Stimulated activated CD4-positive, alpha-beta T cell treated with anti-CD3 and anti-CD28 coated beads, Interleukin-4, amount 100 ng/mL, for 24 hours (primary cell): ENCODE measurements around the gene ZMYND10.
A peak's percentile ranks its signal among the peaks of the same experiment; 100 is the strongest.
"Not testable (repeated sequence)": the region's sequence is repeated elsewhere in the genome, so short reads cannot be mapped to it uniquely, and the experiment has no call there.

ENCODE experiments used
- DNase-seq: peaks from one replicate; pipeline ENCODE4 v3.0.0-alpha.2; 2020

Gene ZMYND10

DNA sequence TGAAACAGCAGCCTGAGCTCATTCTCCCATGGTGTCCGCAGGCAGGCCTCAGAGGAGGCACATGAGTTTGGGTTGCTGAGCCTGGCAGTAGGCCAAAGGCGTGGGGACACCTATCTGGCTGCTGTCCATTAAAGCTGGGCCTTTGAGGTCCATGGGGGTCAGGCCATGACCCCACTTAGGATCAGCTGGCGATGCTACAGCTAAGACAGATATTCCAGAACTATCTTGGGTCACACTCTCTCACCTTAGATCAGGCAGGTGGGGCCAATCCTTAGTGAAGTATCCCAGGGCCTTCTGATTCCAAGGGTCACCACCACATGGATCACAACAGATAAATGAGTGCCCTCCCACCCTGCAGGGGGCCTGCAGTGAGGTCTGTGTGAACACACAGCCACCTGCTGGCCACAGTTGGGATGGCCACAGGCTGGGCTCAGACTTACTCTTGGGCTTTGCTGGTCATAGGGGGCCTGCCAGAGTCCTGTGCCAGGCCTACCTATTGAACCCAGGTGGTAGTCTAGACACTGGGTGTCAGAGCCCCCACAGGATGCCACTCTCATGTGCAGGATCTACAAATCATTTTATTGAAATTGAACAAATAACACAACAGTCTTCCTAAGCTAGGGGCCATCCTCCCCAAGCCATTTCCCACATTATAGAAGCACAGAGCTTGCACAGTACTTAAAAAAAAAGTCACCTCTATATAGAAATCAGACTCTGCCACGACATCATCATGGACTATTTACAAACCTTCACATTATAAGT, 21.0 kb downstream of the ZMYND10 start:
- peak; percentile 70 for DNase-seq

DNA sequence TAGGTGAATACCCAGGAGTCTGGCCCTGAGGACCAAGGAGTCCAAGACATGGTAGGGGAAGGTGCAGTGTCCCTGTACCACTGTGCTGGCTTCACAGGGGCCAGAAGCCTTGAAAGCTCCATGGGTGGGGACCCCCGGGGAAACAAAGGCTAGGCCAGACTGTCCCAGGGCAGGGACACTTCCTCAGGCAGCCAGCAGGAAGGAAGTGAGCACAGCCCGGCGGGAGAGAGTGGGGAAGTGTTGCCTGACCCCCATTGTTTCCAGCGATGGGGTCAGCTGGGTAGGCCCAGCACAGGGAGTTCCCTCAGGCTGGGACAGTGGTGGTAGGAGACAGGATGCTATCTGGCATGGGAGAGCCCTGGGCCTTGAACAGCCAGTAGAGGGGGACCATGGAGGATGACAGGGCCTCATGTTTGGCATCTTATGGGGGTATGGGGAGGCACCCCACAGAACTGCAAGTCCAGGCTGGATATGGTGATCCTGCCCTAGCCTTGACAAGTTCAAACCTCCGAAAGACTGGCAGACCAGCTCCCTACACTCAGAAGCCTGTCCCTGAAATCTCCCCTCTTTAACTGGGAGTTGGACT, 21.8 kb downstream of the ZMYND10 start:
- DNase-seq, result no peak

DNA sequence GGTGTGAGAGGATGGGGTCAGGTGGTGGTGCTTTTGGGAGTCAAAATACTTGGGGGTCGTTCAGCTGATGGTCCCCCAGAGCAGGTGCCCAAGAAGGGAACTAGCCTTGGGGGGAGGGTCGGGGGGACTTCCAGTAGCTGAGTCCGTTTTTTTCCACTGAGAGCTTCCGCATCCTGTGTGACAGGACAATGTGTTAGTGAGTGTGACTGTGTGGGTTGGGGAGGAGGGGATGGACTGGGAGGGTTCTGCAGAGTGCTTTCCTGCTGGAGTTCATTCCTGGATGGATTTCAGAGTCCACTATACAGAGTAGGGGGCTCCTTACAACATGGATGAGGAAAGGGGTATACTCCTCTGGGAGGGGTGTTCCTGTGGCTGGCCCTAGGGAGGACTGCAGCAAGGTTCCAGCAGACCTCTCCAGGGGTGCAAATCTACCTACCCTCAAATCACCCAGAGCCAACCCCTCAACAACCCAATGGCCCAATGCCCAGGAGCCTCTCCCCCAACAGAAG, 22.4 kb downstream of the ZMYND10 start:
- no peak for DNase-seq

DNA sequence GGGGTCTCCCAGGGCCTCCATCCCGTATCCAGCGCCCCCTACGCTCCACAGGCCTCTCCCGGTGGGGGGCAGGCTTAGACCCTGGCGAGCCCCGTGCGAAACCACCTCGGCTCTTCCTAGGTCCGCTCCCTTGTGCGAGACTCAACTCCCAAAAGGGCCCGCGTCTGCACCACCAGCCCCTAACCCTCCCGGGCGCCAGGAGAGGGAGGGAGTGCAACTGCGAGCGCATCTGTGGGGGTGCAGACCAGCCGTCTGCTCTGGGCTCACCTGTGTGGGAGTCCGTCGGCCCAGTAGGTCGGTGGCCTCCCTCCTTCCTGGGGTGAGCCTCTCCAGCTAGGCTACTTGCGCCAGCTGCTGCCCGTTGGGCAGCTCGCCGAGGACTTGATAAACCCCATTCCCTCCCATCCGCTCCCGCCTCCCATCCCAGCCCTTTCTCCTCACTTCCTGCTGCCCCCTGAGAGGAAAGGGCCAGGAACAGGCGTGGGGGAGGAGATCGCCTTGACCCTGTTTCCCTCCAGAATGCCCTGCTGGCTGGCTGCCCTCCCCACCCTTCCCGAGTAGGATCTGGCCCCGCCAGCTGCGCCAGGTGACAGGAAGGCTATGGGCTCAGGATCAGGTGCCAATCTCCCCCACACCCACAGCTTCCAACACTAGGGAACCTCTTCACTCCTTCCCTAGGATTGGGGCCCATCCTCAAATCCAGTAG, 23.0 kb downstream of the ZMYND10 start, which contains the start of gene HYAL2:
Gene HYAL2 (minus strand): TSS at position 360 of the 706 bp plus-strand sequence. CDS start 2,256 bp downstream, outside the sequence.
- no peak for DNase-seq

DNA sequence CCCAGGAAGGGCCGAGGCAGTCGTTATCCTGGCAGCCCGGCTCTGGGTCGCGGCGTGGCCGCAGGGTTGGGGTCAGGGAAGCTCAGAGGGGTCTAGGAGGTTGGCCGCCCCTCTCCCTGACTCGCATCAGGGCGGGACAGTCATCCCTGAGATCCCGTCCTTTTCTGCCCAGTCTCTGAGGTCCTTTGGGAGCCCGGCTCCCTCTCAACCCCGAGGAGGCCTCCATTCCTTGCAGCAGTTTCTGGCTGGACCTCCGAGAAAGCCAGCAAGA, 23.5 kb downstream of the ZMYND10 start:
- DNase-seq, result no peak

DNA sequence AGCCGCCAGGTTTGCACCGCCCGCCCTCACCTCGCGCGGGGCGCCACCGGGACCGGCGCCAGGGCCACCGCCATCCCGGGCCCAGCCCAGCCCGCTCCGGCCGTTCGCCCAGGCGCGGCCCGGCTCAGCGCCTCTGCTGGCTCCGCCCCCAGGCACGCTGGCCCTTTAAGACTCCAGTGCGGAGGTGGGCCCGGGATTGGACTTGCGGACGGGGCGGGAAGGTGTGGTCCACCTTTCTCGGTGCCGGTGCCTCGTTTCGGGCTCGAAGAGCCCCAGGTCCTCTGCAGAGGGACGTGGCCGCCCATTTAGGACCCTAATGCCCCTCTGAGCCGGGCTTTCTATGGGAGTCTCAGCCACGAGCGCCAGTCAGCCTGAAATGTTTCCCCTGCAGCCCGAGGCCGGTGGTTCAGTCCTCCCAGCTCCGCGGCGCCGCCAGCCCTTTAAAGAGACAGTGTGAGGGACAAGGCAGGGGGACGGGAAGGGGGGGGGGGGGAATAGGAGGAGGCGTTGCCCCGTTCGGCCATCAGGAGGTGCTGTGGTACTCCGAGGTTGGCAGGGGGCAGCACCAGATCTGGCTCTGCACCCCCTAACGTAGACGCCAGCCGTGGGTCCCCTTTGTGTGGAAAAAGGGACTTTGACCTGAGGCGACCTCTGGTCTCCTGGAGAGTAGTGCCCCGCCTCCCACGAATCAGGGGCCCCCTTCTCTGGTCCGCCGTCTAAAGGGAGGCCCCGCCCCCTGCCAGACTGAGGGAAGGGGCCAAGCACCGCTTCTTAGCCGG, 24.0 kb downstream of the ZMYND10 start:
- peak; percentile 86 for DNase-seq

DNA sequence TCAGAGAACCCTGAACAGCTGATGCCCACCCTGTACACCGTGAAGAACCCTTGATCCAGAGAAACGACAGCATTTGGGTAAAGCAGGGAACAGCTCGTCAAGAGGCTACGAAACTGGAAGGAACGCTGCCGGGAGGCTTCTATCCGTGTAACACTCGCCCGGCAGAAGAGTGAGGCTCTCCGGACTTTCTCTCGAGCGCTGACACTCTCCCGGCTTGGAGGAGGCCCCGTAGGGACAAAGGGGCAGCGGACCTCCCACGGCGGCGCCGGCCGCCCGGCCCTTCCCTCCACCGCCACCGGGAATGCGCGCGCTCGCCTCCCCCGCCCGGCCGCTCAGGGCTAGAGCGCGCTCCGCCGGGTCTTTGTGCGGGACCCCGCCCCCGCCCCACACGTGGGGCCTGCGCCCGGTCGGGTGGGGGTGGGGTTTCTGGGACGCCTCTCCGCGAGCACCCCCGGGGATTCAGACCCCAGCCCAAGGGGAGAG, 24.6 kb downstream of the ZMYND10 start:
- DNase-seq, result peak; percentile 63

DNA sequence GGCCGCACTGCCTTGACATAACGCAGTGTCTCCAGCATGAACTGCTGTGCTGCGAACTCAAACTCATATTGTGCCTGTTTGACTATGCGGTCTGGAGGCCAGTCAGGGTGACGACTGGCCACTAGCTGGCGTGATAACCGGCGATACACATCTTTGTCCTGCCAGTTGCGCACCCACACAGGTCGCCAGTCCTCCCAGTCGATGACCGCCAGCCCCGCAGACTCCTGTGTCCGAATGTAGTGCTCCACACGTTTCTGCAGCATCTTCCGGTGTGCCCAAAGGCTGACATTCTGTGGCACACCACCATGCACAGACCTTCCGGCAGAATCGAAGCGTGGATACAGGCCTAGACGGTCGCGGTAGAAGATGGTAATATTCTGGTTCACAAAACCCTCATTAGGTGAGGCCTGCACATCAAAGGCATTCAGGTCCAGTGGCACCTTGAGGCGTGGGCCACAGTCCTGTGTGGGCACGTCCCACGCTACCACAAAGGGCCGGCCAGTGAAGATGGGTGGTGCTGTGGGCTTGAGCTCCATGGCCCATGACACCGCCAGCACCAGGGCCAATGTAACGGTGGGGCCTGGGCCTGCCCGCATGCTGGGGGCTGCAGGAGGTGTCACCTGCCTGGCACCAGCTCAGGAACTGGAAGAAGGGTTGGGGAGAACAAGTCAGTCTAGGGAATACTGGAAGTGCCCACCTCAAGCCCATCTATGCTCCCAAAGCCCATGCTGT, 25.5 kb downstream of the ZMYND10 start:
- DNase-seq, result no peak

DNA sequence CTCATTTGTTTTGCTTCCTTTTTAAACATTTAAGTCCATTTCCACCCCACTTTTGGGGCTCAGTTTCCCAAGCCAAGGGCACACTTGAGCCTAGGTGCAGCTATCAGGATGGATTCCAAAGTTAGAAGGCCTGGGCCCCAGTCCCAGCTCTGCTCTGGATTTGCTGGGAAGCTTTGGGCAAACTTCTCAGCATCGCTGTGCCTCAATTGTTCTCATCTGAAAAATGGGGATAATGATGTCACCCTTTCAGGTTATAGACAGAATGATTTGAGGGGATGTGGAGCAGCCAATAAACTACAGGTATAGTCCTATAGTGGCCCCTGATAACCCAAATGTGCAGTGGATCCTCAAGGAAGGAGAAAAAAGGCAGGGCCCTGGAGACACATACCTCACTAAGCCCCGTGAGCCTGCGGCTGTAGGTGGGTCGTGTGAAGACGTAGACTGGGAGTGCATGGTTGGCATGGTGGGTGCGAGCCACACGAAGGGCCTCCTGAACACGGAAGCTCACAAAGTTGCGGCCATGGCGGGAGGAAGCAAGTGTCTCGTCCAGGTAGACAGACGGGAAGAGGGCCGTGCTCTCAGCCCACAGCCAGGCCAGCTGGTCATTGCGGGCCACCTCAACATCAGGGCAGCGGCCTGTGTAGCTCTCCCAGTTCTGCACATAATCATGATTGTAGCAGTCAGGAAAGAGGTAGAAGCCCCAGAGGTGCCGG, 26.2 kb downstream of the ZMYND10 start:
- no peak for DNase-seq

DNA sequence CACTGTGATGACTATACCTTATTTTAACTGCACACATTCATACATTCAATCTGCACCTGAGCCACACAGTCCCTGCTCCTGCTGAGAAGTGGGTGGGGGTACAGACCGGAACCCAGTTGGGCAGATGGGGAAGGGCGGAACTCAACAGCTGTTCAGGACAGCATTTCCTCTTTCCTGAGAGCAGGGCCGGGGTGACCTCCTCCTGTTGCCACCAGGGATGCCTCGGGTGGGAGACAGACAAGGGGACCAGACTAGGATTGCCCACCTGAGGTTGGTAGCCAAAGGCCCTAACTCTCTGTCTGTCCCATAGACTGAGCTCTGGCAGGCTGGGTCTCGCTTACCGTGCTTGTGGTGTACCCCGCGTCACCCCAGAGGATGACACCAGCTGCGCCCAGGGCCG, 26.9 kb downstream of the ZMYND10 start:
- no peak for DNase-seq

DNA sequence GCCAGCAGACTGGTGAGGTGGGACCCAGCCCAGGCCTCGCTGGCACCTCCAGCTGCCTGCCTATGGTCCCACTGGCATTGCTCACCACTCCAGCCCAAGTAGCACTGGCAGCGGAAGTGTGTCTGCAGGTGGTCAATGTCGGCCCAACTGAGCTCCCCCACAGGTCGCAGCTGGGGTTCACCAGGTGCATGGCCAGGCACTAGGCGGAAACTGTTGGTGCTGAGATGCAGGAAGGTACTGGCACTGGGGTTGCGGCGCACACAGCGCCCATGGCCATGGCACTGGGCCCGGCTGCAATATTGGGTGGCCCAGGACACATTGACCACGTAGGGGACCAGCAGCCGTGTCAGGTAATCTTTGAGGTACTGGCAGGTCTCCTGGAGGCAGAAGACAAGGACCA, 27.4 kb downstream of the ZMYND10 start:
- DNase-seq, result no peak

DNA sequence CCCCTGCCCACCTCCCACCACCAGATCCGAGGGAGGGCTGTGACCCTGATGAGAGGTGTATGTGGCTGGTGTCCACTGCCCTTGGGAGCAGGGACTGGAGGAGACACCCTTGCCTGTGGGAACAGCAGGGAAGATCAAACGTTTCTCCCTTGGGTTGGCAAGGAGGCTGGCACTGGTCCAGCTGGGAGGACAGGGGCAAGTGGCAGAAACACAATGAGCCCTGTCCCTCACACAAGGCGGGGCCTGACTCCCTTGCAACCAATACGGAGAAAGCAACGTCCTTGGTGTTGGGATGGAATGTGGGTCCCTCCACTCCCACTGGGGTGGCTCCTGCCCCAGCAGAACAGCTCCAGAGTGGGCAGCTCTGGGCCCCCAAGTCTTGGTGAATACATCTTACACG, 28.2 kb downstream of the ZMYND10 start:
- no peak for DNase-seq

DNA sequence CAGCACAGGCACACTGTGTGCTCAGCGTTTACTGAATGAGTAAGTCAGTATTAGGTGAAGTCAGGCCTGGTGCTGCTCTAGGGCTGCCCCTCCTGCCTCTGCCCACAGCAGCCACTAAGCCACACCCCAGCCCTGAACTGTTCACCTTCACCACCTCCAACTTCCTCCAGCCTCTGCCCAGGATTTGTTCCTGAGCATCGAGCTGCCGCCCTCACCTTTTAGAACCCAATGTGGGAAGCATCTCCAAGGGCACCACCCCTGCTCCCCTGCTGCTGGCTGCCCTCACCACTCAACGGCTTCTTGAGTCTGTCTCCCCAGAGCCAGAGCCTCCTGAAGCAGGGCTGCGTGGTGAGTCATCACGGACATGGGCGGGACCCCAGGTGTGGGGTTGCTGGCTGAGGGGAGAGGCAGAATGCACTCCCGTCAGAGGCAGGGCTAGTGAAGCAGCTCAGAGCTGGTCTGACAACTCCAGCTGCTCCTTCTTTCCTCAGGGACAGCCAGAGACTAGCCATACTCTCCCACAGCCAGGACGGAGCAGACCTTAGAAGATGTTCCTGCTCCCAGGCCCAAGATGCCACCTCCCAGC, 28.8 kb downstream of the ZMYND10 start:
- peak; percentile 65 for DNase-seq

DNA sequence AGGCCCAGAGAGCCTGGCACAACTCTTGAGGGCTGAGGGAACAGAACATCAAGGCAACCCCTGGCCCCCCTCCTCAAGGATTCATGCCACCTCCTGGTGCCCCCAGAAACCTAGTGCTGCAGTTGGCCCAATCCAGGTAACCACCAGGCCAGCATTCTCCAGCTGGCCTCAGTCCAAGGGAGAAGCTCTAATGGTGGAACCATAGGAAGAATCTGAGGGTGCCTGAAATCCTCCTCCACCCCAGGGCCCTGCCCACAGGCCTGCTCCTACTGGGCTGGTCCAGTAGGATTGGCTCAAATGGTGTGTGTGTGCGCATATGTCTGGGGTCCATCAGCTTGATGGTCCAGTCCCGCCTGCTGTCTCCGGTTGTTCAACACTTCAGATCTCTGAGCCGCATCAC, 30.7 kb downstream of the ZMYND10 start:
- no peak for DNase-seq

DNA sequence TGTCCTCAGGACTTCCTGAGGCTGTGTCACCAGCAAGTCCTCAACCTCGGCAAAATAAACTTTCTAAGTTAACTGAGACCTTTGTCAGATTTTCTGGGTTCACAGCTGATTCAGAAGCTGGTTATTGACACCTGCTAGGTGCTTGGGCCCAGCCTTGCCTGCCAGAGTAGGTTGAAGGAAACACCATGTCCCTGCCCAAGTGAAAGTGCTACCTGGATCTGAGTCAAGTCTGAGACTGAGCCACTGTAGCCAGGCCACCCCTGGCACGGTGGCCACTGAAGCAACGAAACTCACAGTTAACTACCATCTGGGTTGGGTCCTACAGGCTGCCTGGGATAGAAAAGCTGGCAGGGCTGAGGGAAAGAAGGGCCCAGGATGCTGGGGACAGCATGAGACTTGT, 31.2 kb downstream of the ZMYND10 start:
- no peak for DNase-seq

DNA sequence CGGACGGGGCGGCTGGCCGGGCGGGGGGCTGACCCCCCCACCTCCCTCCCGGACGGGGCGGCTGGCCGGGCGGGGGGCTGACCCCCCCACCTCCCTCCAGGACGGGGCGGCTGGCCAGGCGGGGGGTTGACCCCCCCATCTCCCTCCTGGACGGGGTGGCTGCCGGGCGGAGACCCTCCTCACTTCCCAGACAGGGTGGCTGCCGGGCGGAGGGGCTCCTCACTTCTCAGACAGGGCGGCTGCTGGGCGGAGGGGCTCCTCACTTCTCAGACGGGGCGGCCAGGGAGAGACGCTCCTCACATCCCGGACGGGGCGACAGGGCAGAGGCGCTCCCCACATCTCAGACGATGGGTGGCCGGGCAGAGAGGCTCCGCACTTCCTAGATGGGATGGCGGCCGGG, 33.5 kb downstream of the ZMYND10 start:
- DNase-seq, result not testable (repeated sequence)

DNA sequence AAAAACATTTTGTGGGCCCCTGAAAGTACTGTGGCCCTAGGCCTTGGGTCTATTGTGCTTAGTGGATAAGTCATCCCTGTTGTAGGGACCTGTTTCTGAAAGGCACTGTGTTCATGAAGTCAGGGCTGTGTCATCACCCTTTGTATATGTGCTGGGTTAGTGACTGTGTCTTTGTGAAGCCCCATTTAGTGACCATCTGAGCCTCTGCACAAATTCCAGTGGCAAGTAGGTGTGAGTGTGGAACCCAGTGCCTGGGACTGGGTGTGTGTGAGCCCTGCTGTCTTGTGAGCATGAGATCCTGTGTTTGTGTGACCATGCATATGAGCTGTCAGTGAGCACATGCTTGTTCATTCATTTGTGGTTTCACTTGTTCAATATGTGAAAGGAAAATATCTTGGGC, 40.9 kb downstream of the ZMYND10 start:
- DNase-seq, result no peak

DNA sequence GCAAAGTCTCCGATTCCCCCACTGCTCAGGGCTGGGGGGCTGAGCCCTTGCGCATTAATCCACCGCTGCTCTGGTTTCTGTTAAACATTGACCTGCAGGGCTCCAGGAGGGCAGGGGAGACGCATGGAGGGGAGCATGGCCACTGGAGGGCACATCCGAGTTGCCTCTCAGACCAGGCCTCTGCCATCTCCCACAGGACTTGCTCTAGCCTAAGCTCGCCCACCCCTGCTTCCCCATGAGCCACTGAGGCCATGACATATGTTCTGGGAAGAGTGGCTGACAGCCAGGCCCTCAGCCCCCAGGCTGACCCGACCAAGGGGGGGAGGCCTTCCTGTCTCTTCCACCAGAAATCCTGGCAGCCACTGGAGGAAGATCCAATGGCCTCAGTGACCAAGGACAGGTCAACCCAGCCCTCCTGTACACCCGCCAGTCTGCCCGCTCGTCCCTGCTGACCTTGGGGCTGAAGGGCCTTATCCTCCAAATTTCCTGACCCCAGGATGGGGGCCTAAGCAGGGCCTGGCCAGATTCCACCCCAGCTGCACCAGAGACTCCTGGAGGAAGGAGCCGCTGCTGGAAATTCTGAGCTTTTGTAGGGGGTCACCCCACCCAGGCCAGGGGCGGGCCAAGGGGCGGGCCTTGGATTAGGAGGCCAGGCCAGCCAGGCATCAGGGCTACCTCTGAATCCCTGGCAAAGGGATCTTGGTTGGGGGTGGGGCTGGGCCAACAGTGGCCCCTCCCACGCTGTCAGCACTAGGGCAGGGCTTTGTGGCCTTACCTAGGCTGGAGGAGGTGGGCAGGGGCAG, 42.3 kb downstream of the ZMYND10 start, which contains the start of gene HYAL1:
Gene HYAL1 (minus strand): TSS at position 562 of the 803 bp plus-strand sequence. CDS start 618 bp downstream, outside the sequence.
- DNase-seq, result no peak

DNA sequence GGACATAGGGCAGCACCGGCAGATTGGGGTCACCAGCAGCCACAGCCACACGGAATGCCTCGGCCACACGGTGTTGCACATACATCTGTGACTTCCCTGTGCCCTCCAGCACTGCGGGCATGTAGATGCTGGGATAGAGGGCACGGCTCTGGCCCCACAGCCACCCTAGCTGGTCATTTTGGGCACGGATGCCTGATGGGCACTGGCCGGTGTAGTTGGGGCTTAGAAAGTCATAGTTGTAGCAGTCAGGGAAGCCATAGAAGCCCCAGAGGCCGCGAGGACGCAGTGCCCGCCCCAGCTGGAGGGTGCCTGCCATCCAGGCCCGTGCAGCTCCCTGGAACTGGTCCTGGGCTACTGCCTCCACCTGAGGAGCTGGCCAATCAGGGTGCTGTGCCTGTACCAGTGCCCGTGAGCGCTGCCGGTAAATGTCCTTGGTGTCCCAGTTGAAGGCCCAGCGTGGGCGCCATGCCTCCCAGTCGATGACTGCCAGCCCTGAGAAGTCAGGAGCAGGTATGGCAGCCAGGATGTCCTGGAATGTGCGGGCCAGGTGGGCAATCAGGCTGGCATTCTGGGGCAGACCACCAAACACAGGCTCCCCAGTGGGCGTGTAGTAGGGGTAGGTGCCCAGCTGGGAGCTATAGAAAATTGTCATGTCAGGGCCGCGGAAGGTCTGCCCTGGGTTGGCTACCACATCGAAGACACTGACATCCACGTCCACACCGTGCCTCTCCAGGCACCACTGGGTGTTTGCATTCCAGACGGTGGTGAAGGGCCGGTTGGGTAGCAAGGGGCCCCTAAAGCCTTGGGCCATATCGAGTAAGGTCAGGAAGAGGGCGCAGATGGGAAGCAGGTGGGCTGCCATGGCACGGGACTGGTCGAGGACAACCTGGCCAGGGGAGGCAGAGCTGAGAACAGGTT, 43.2 kb downstream of the ZMYND10 start:
- DNase-seq, result no peak
